Neural crest cell (in vitro differentiated cells): ENCODE results near the gene SS18L1. TPM values are rescaled to one million over a fixed set of nuclear protein-coding genes. Genes with fewer than 3 reads are reported as not detected.

Source experiments
- DNase-seq: peaks from one replicate; pipeline ENCODE4 v3.0.0; 2021; ENCODE audit warnings: low read depth, mixed read lengths, low spot score
- H3K27ac Mint-ChIP-seq: one replicate; pipeline ENCODE4 v1.8.0; 2021; ENCODE audit warnings: mild to moderate bottlenecking, mixed read lengths; ENCODE audit not compliant: unreplicated experiment
- H3K27me3 Mint-ChIP-seq: 2 replicates; pipeline ENCODE4 v1.8.0; 2021; ENCODE audit warnings: low read depth, mild to moderate bottlenecking, mixed read lengths
- H3K36me3 Mint-ChIP-seq: 2 replicates; pipeline ENCODE4 v1.8.0; 2021; ENCODE audit warnings: low read depth, mild to moderate bottlenecking, mixed read lengths
- H3K4me1 Mint-ChIP-seq: 2 replicates; pipeline ENCODE4 v1.8.0; 2021; ENCODE audit warnings: mixed read lengths
- H3K4me3 Mint-ChIP-seq: one replicate; pipeline ENCODE4 v1.8.0; 2021; ENCODE audit warnings: mild to moderate bottlenecking, mixed read lengths
- H3K9me3 Mint-ChIP-seq: 2 replicates; pipeline ENCODE4 v1.8.0; 2021; ENCODE audit warnings: mixed read lengths
- CTCF ChIP-seq: fragments of 200-600 bp; sonication (generic); conservative IDR thresholded peaks from 2 replicates; pipeline ENCODE4 v1.5.0; 2021; ENCODE audit warnings: antibody characterized with exemption, mild to moderate bottlenecking
- total RNA-seq: library from RNA; stranded (reverse); gene quantifications from 2 replicates; pipeline ENCODE4 v1.2.1, GENCODE V29; 2021

Gene SS18L1
- total RNA-seq, 1 donor from 2014 or later = 30.0 TPM

- H3K27ac Mint-ChIP-seq = no peak overlapping the region
- H3K27me3 Mint-ChIP-seq = no peaks in the 10 kb centered on the region
- no peaks in the 10 kb centered on the region for H3K9me3 Mint-ChIP-seq
- no peaks in the 10 kb centered on the region for H3K4me1 Mint-ChIP-seq
- peaks cover 3% of the 10 kb centered on the region for H3K36me3 Mint-ChIP-seq
- TF ChIP-seq CTCF = no peak
- H3K4me3 Mint-ChIP-seq = no peak overlapping the region
- DNase-seq = no peak
Measured at GRCh38 chr20:62168061-62168460, 24.5 kb downstream of the SS18L1 start.

GRCh38 chr20:62168890-62169435 is 25.4 kb downstream of the SS18L1 start:
- peak overlapping the region; percentile 87 for H3K27ac Mint-ChIP-seq
- no peak overlapping the region for H3K4me3 Mint-ChIP-seq
- H3K9me3 Mint-ChIP-seq = no peaks in the 10 kb centered on the region
- no peak for DNase-seq
- no peaks in the 10 kb centered on the region for H3K4me1 Mint-ChIP-seq
- H3K27me3 Mint-ChIP-seq = no peaks in the 10 kb centered on the region
- no peak for TF ChIP-seq CTCF
- peaks cover 3% of the 10 kb centered on the region for H3K36me3 Mint-ChIP-seq

GRCh38 chr20:62170536-62170935 is 27.0 kb downstream of the SS18L1 start:
- H3K9me3 Mint-ChIP-seq = no peaks in the 10 kb centered on the region
- peaks cover 8% of the 10 kb centered on the region for H3K36me3 Mint-ChIP-seq
- no peak for DNase-seq
- no peaks in the 10 kb centered on the region for H3K27me3 Mint-ChIP-seq
- no peak overlapping the region for H3K27ac Mint-ChIP-seq
- H3K4me1 Mint-ChIP-seq = no peaks in the 10 kb centered on the region
- TF ChIP-seq CTCF = no peak
- H3K4me3 Mint-ChIP-seq = no peak overlapping the region

GRCh38 chr20:62171245-62171644 is 27.7 kb downstream of the SS18L1 start:
- no peak for DNase-seq
- no peaks in the 10 kb centered on the region for H3K9me3 Mint-ChIP-seq
- H3K4me3 Mint-ChIP-seq = no peak overlapping the region
- peaks cover 8% of the 10 kb centered on the region for H3K36me3 Mint-ChIP-seq
- no peaks in the 10 kb centered on the region for H3K4me1 Mint-ChIP-seq
- peak overlapping the region; percentile 53 for H3K27ac Mint-ChIP-seq
- H3K27me3 Mint-ChIP-seq = no peaks in the 10 kb centered on the region
- TF ChIP-seq CTCF = no peak

GRCh38 chr20:62172666-62173065 is 29.1 kb downstream of the SS18L1 start:
- no peak for DNase-seq
- peaks cover 6% of the 10 kb centered on the region for H3K36me3 Mint-ChIP-seq
- no peaks in the 10 kb centered on the region for H3K4me1 Mint-ChIP-seq
- no peak overlapping the region for H3K4me3 Mint-ChIP-seq
- no peak for TF ChIP-seq CTCF
- no peak overlapping the region for H3K27ac Mint-ChIP-seq
- no peaks in the 10 kb centered on the region for H3K9me3 Mint-ChIP-seq
- no peaks in the 10 kb centered on the region for H3K27me3 Mint-ChIP-seq
